HG03469 (cell line): ENCODE measurements around the gene OSBPL10.

Experiments used
- ATAC-seq: cut with Tn5 transposase; IDR thresholded peaks from one replicate; pipeline ENCODE4 v1.9.1; 2021; ENCODE audit warnings: mild to moderate bottlenecking, moderate library complexity, moderate number of reproducible peaks; ENCODE audit not compliant: unreplicated experiment

The OSBPL10 gene

GRCh38 chr3:31680072-31680870, 300.8 kb downstream of the OSBPL10 start:
- ATAC-seq = no peak

- ATAC-seq = no peak
Observed at GRCh38 chr3:31676556-31676955, 304.5 kb downstream of the OSBPL10 start.

GRCh38 chr3:31673950-31674349, 307.1 kb downstream of the OSBPL10 start:
- ATAC-seq = no peak

- ATAC-seq = no peak
Observed at GRCh38 chr3:31671976-31672375, 309.1 kb downstream of the OSBPL10 start.

- no peak for ATAC-seq
Observed at GRCh38 chr3:31671451-31671850, 309.6 kb downstream of the OSBPL10 start.

GRCh38 chr3:31670722-31671121, 310.3 kb downstream of the OSBPL10 start:
- ATAC-seq = no peak

GRCh38 chr3:31670136-31670535, 310.9 kb downstream of the OSBPL10 start:
- ATAC-seq = no peak

- ATAC-seq = no peak
Observed at GRCh38 chr3:31668242-31668641, 312.8 kb downstream of the OSBPL10 start.

- ATAC-seq = no peak
Observed at GRCh38 chr3:31667582-31667981, 313.5 kb downstream of the OSBPL10 start.

GRCh38 chr3:31664031-31664430, 317.0 kb downstream of the OSBPL10 start:
- no peak for ATAC-seq

GRCh38 chr3:31661993-31662670, 318.9 kb downstream of the OSBPL10 start:
- no peak for ATAC-seq

- no peak for ATAC-seq
Observed at GRCh38 chr3:31661286-31661685, 319.8 kb downstream of the OSBPL10 start.

GRCh38 chr3:31659246-31659645, 321.8 kb downstream of the OSBPL10 start:
- no peak for ATAC-seq

GRCh38 chr3:31654998-31655397, 326.1 kb downstream of the OSBPL10 start:
- no peak for ATAC-seq

GRCh38 chr3:31653464-31653863, 327.6 kb downstream of the OSBPL10 start:
- ATAC-seq = no peak

- no peak for ATAC-seq
Observed at GRCh38 chr3:31652296-31652695, 328.8 kb downstream of the OSBPL10 start.

- ATAC-seq = no peak
Observed at GRCh38 chr3:31648286-31648968, 332.6 kb downstream of the OSBPL10 start.

GRCh38 chr3:31645256-31645655, 335.8 kb downstream of the OSBPL10 start:
- ATAC-seq = no peak

- ATAC-seq = no peak
Observed at GRCh38 chr3:31639828-31640227, 341.2 kb downstream of the OSBPL10 start.

- no peak for ATAC-seq
Observed at GRCh38 chr3:31636694-31637442, 344.2 kb downstream of the OSBPL10 start.

GRCh38 chr3:31636049-31636448, 345.0 kb downstream of the OSBPL10 start:
- ATAC-seq = no peak
